ENCODE data around the gene FLT3.

FLT3 gene

DNA sequence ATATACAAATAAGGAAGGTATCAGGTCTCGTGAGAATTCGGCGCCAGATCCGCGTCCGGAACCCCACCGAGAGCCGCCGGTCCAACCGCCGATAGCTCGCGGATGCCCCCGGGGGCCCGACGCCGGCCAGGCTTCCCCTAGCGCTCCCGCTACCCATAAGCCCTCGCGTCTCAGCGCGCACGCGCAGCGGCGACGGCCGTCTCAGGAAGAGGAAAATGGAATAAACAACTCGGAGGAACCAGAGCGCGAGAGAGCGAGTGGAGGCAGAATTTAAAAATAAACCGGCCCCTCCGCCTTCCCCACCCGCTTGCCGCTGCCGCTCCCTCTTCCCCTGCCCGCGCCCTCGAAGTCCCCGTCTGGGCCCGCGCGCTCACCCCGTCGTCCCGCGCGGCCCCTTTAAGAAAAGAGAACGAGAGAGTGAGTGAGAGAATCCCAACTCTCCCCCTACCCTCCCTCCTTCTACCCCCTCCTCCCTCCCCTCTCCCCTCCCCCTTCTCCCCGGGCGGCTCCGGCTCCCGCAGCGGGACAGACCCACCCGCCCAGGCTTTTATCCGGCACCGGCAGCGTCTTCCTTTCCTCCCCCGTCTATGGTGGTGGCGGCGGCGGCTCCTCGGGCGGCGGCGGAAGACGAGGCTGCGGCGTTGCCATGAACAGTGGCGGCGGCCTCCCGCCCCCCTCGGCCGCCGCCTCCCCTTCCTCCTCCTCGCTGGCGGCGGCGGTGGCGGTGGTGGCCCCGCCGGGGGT lies 37.8 kb upstream of the FLT3 start, which contains the start of gene PAN3:
Gene PAN3, plus strand, starts transcription at position 534 of the 744 bp plus-strand sequence. Its CDS starts 113 bp downstream, at position 647.
- H3K4me3 ChIP-seq (ENCODE audit: low read depth, low read length) = peak within 1 kb of the TSS; percentile 78
- DNase-seq (ENCODE audit: low read depth) = peak; percentile 93
- TF ChIP-seq, protein P1, sequence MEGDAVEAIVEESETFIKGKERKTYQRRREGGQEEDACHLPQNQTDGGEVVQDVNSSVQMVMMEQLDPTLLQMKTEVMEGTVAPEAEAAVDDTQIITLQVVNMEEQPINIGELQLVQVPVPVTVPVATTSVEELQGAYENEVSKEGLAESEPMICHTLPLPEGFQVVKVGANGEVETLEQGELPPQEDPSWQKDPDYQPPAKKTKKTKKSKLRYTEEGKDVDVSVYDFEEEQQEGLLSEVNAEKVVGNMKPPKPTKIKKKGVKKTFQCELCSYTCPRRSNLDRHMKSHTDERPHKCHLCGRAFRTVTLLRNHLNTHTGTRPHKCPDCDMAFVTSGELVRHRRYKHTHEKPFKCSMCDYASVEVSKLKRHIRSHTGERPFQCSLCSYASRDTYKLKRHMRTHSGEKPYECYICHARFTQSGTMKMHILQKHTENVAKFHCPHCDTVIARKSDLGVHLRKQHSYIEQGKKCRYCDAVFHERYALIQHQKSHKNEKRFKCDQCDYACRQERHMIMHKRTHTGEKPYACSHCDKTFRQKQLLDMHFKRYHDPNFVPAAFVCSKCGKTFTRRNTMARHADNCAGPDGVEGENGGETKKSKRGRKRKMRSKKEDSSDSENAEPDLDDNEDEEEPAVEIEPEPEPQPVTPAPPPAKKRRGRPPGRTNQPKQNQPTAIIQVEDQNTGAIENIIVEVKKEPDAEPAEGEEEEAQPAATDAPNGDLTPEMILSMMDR (conservative IDR thresholded peaks at IDR 0.05; ENCODE audit: low read depth, low read length) = no peak

DNA sequence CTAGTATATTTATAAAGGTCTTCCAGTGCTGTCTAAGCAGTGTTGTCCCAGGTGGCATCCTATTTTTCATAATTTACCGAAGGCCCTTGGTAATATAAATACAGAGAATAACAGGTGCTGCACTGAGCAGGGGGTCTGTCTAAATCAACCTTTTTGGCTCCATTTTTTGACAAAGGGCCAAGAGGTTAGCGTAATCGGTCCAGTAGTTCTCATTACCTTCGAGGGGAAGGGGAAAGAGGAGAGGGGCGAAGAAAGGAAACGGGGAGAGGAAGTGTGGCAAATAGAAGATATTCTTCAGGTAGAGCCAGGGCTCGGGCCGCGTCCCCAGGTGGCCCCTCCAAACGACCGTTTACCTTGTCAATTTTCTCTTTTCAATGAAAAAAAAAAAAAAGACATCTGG lies 37.2 kb upstream of the FLT3 start:
- DNase-seq (ENCODE audit: low read depth) = no peak
- TF ChIP-seq, protein P1 (conservative IDR thresholded peaks at IDR 0.05; ENCODE audit: low read depth, low read length) = no peak
- H3K4me3 ChIP-seq (ENCODE audit: low read depth, low read length) = peak overlapping the region; percentile 78

DNA sequence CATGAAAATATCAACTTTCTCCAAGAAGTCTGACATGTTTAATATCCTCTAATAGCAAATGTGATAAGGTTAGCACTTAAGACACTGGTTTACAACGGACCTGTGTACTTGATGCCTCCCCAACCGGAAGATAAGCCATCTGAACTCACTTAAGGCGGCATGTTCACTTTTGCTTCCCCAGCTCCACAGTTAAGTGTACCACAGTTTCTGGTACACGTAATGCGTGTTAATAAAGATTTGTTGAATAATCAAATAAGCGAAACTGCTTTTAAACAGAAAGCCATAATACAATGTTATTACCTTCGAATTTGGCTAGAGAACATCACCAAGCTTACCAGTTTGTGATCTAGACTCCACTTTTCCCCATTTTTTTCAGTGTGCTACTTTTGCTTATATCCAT lies 36.5 kb upstream of the FLT3 start:
- DNase-seq (ENCODE audit: low read depth) = no peak
- TF ChIP-seq, protein P1 (conservative IDR thresholded peaks at IDR 0.05; ENCODE audit: low read depth, low read length) = no peak
- peak overlapping the region; percentile 78 for H3K4me3 ChIP-seq (ENCODE audit: low read depth, low read length)

DNA sequence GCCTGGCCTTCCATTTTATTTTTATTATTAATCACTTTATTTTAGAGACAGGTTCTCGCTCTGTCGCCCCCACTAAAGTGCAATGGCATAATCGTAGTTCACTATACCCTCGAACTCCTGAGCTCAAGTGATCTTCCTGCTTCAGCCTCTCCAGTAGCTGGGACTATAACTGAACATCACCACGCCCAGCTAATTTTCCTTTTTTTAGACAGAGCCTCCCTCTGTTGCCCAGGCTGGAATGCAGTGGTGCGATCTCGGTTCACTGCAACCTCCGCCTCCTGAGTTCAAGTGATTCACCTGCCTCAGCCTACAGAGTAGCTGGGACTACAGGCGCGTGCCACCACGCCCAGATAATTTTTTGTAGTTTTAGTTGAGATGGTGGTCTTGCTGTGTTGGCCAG lies 31.3 kb upstream of the FLT3 start:
- TF ChIP-seq, protein P1 (conservative IDR thresholded peaks at IDR 0.05; ENCODE audit: low read depth, low read length) = no peak
- DNase-seq (ENCODE audit: low read depth) = no peak
- no peak overlapping the region for H3K4me3 ChIP-seq (ENCODE audit: low read depth, low read length)

DNA sequence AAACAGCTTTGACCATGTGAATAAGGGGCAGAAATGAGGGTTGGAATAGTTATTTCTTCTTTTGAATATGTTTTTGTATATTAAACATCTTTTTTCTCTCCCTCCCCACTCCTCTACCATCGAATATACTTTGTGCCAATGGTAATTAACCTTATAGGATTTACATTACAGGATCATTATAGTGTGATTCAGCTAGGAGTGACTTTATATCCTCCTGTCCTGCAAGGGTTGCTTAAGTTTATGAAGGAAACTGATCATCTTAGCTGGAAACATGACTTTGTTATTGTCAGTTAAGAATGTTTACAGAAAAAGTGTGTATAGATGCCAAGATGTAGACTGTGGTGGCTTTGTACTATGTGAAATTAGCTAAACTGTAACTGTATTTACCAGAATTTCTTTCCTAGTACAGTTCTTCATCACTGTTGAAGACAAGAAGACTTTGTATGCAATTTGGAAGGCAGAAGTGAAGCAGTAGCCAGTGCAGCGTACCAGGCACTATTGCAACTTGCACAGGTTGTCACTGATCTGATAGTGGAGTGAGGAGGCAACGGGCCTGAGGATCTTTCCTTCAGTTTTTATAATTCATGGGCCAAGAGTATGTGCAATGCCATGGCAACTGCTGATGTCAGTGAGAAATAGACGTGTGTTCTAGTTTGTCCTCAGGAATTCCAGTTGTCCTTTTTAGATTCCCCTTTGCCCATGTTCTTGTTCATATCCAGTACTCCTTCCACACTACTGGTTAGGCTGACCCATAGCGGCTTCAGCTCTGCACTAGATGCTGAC lies 29.7 kb upstream of the FLT3 start:
- H3K4me3 ChIP-seq (ENCODE audit: low read depth, low read length) = no peak overlapping the region
- TF ChIP-seq, protein P1 (conservative IDR thresholded peaks at IDR 0.05; ENCODE audit: low read depth, low read length) = no peak
- no peak for DNase-seq (ENCODE audit: low read depth)

DNA sequence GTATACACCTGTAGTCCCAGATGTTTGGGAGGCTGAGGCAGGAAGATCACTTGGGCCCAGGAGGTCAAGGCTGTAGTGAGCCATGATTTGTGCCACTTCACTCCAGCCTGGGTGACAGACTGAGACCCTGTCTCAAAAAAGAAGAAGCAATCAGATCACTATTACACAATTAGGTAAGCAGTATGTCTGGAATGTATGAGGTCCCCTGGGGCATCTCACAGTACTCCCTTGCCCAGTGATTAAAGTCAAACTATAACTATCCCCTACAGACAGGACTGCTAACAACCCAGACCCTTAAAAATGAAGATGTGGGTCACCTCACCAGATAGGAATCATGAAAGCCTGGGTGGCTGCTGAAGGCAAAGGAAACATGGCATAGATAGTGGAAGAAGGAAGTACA lies 28.6 kb upstream of the FLT3 start:
- TF ChIP-seq, protein P1 (conservative IDR thresholded peaks at IDR 0.05; ENCODE audit: low read depth, low read length) = no peak
- DNase-seq (ENCODE audit: low read depth) = no peak
- no peak overlapping the region for H3K4me3 ChIP-seq (ENCODE audit: low read depth, low read length)
